Fibroblast of pulmonary artery (primary cell): Measurements from ENCODE around the gene UBN1.

Experiments
- DNase-seq: peaks from one replicate; pipeline ENCODE4 v3.0.0-alpha.2; 2010; ENCODE audit warnings: low read depth
- H3K4me3 ChIP-seq: replicated peaks from 2 replicates; pipeline ENCODE4 v1.5.1; 2011; ENCODE audit warnings: low read depth, mild to moderate bottlenecking, control low read depth, low read length, moderate library complexity
- TF ChIP-seq, protein P1 (sequence below): IDR thresholded peaks from 2 replicates; pipeline ENCODE4 v1.5.1; 2011; ENCODE audit warnings: mild to moderate bottlenecking, control low read depth, low read length, inconsistent platforms; ENCODE audit errors: missing control alignments

The UBN1 gene

DNA sequence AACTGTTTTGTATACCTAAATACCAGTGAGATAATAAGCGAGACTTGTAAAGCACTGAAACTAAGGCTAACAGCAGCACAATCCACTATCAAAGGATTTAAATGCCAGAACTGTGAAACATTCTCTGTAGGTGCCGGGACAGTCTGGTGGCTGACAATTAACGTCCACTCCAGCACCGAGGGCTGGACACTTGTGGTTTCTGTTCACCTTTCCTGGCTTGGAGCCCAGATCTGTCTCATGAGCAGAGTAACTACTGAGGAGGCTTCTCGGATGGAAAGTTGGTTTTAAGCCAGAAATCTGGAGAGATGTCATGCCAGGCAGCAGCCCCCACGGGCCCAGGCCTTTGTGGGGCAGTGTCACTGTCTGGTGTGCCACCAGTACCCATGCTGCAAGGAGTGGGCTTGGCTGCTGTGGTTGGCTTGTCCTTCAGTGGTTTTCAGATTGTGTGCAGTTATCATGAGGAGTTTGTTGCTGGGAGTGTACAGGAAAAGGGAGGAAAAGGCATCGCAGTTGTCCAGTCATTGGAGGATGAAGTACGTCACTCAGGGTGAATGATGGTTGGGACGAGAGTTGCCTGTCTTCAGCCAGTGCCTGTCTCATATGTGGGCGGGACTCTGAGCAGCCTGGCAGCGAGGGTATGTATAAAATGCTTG is 35.5 kb downstream of the UBN1 start:
- TF ChIP-seq, protein P1, sequence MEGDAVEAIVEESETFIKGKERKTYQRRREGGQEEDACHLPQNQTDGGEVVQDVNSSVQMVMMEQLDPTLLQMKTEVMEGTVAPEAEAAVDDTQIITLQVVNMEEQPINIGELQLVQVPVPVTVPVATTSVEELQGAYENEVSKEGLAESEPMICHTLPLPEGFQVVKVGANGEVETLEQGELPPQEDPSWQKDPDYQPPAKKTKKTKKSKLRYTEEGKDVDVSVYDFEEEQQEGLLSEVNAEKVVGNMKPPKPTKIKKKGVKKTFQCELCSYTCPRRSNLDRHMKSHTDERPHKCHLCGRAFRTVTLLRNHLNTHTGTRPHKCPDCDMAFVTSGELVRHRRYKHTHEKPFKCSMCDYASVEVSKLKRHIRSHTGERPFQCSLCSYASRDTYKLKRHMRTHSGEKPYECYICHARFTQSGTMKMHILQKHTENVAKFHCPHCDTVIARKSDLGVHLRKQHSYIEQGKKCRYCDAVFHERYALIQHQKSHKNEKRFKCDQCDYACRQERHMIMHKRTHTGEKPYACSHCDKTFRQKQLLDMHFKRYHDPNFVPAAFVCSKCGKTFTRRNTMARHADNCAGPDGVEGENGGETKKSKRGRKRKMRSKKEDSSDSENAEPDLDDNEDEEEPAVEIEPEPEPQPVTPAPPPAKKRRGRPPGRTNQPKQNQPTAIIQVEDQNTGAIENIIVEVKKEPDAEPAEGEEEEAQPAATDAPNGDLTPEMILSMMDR: no peak
- H3K4me3 ChIP-seq: no peak overlapping the region
- peak; percentile 59 for DNase-seq

DNA sequence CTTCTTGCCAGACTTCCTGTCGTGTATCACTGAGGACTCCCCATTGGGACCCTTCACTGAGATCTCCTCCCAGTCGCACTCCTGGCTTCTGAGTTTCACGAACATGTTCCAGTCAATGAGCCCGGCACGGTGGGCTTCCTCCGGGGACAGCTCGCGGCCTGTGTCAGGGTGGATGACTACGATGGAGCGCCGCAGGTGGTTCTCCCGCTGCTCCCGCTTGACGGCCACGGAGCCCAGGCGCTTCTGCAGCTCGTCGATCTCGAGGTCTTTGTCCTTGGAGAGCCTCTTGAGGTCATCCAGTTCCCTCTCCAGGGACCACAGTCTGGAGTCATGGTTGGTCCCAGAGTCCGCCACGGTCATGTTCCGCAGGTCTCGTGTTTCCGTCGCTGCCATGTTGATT is 36.2 kb downstream of the UBN1 start:
- H3K4me3 ChIP-seq: no peak overlapping the region
- TF ChIP-seq, protein P1: no peak
- no peak for DNase-seq

- H3K4me3 ChIP-seq: no peak overlapping the region
- DNase-seq: no peak
- TF ChIP-seq, protein P1: no peak
These were observed 36.9 kb downstream of the UBN1 start for GRCh38 chr16:4884209-4884608.

GRCh38 chr16:4884972-4885874 is 37.9 kb downstream of the UBN1 start:
- H3K4me3 ChIP-seq: no peak overlapping the region
- TF ChIP-seq, protein P1: no peak
- no peak for DNase-seq

- DNase-seq: no peak
- H3K4me3 ChIP-seq: no peak overlapping the region
- TF ChIP-seq, protein P1: no peak
These were observed 38.9 kb downstream of the UBN1 start for GRCh38 chr16:4886151-4886550.

- TF ChIP-seq, protein P1: no peak
- H3K4me3 ChIP-seq: no peak overlapping the region
- no peak for DNase-seq
These were observed 41.3 kb downstream of the UBN1 start for GRCh38 chr16:4888428-4889135.
